ENCODE data around the gene ZFP36L1. TPM values are rescaled to one million over a fixed set of nuclear protein-coding genes. Genes with fewer than 3 reads are reported as not detected.

The ZFP36L1 gene
- total and polyA plus RNA-seq, 2 of the 13 experiments (the other 11 are each of a cell fraction or from before 2014, with no cell fraction given): 7.4 to 10.2 TPM

- TF ChIP-seq, protein P1, sequence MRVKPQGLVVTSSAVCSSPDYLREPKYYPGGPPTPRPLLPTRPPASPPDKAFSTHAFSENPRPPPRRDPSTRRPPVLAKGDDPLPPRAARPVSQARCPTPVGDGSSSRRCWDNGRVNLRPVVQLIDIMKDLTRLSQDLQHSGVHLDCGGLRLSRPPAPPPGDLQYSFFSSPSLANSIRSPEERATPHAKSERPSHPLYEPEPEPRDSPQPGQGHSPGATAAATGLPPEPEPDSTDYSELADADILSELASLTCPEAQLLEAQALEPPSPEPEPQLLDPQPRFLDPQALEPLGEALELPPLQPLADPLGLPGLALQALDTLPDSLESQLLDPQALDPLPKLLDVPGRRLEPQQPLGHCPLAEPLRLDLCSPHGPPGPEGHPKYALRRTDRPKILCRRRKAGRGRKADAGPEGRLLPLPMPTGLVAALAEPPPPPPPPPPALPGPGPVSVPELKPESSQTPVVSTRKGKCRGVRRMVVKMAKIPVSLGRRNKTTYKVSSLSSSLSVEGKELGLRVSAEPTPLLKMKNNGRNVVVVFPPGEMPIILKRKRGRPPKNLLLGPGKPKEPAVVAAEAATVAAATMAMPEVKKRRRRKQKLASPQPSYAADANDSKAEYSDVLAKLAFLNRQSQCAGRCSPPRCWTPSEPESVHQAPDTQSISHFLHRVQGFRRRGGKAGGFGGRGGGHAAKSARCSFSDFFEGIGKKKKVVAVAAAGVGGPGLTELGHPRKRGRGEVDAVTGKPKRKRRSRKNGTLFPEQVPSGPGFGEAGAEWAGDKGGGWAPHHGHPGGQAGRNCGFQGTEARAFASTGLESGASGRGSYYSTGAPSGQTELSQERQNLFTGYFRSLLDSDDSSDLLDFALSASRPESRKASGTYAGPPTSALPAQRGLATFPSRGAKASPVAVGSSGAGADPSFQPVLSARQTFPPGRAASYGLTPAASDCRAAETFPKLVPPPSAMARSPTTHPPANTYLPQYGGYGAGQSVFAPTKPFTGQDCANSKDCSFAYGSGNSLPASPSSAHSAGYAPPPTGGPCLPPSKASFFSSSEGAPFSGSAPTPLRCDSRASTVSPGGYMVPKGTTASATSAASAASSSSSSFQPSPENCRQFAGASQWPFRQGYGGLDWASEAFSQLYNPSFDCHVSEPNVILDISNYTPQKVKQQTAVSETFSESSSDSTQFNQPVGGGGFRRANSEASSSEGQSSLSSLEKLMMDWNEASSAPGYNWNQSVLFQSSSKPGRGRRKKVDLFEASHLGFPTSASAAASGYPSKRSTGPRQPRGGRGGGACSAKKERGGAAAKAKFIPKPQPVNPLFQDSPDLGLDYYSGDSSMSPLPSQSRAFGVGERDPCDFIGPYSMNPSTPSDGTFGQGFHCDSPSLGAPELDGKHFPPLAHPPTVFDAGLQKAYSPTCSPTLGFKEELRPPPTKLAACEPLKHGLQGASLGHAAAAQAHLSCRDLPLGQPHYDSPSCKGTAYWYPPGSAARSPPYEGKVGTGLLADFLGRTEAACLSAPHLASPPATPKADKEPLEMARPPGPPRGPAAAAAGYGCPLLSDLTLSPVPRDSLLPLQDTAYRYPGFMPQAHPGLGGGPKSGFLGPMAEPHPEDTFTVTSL (CRISPR knock-in tag; IDR thresholded peaks at IDR 0.05; ENCODE audit: borderline replicate concordance): 0 out of 2 replicates have a peak, but pooled peaks have one; percentile 26
- TF ChIP-seq SATB2 (CRISPR knock-in tag; IDR thresholded peaks at IDR 0.05) (no peak), SOX5 (CRISPR knock-in tag; IDR thresholded peaks at IDR 0.05; ENCODE audit: borderline replicate concordance) (peak; percentile 6; the same call in 1 of the 2 replicates), ZNF598 (CRISPR knock-in tag; IDR thresholded peaks at IDR 0.05; ENCODE audit: borderline replicate concordance) (peak; percentile 76; the same call in 1 of the 2 replicates), ZIK1 (CRISPR knock-in tag; IDR thresholded peaks at IDR 0.05; ENCODE audit: borderline replicate concordance, low read depth) (peak; percentile 56; the same call in 1 of the 2 replicates), ATRX (CRISPR knock-in tag; IDR thresholded peaks at IDR 0.05; ENCODE audit: borderline replicate concordance) (no peak), GLI4 (CRISPR knock-in tag; IDR thresholded peaks at IDR 0.05; ENCODE audit: borderline replicate concordance) (no peak), HOXD1 (CRISPR knock-in tag; IDR thresholded peaks at IDR 0.05) (no peak), TMF1 (CRISPR knock-in tag; IDR thresholded peaks at IDR 0.05; ENCODE audit: low read depth) (no peak), ESRRA (CRISPR knock-in tag; IDR thresholded peaks at IDR 0.05; ENCODE audit: low read depth) (peak; percentile 33; the same call in 1 of the 2 replicates), ZNF407 (CRISPR knock-in tag; IDR thresholded peaks at IDR 0.05; ENCODE audit: not compliant biosample characterization) (peak; percentile 74), GTF3A (CRISPR knock-in tag; conservative IDR thresholded peaks at IDR 0.05) (no peak), ZNF615 (CRISPR knock-in tag; IDR thresholded peaks at IDR 0.05; ENCODE audit: borderline replicate concordance) (no peak), ZC3H13 (CRISPR knock-in tag; IDR thresholded peaks at IDR 0.05) (peak; percentile 78; the same call in 1 of the 2 replicates), SCMH1 (CRISPR knock-in tag; IDR thresholded peaks at IDR 0.05; ENCODE audit: borderline replicate concordance) (no peak)
These were observed 2.9 kb upstream of the ZFP36L1 start (continued) for GRCh38 chr14:68795597-68796417.

All from HepG2 (cell line).